ENCODE results near the gene LIF. TPM values are rescaled to one million over a fixed set of nuclear protein-coding genes. Genes with fewer than 3 reads are reported as not detected.
A peak's percentile ranks its signal among the peaks of the same experiment; 100 is the strongest.

LIF gene
- total RNA-seq, 3 donors from 2014 or later (not counting 1 experiment from before 2014, with no cell fraction given), result 2.0 to 2.7 (median 2.6) TPM

- Histone ChIP-seq H3K4me3 (ENCODE audit: low read length) (no peak overlapping the region), H3K9me3 (ENCODE audit: control insufficient read depth, insufficient read depth, low read length) (no peaks in the 10 kb centered on the region), H3K36me3 (ENCODE audit: control insufficient read depth, insufficient read depth, low read length) (no peaks in the 10 kb centered on the region), H3K27ac (ENCODE audit: low read length) (no peak overlapping the region), H3K27me3 (ENCODE audit: control insufficient read depth, insufficient read depth, low read length) (no peaks in the 10 kb centered on the region), H3K4me1 (ENCODE audit: control insufficient read depth, insufficient read depth, low read length) (peaks cover 55% of the 10 kb centered on the region)
- intact Hi-C loops (cut with micrococcal nuclease), result no loop called here
- Mint-ChIP-seq H3K4me1 (peaks cover 38 to 48% of the 10 kb centered on the region in 2 donors), H3K9me3 (no peaks in the 10 kb centered on the region), H3K27ac (no peak overlapping the region), H3K4me3 (no peak overlapping the region), H3K27me3 (ENCODE audit: low read depth in 2 of 2) (no peaks in the 10 kb centered on the region), H3K36me3 (no peaks in the 10 kb centered on the region)
- DNase-seq, result no peak
- WGBS (ENCODE audit: insufficient coverage), result 75% methylated on average over 20 of the region's 21 CpGs
- no peak for TF ChIP-seq CTCF (IDR thresholded peaks at IDR 0.05)
- ATAC-seq, result peak in 1 of 3 donors; percentile 24
Measured at GRCh38 chr22:30228509-30229359, 17.8 kb downstream of the LIF start.

DNA sequence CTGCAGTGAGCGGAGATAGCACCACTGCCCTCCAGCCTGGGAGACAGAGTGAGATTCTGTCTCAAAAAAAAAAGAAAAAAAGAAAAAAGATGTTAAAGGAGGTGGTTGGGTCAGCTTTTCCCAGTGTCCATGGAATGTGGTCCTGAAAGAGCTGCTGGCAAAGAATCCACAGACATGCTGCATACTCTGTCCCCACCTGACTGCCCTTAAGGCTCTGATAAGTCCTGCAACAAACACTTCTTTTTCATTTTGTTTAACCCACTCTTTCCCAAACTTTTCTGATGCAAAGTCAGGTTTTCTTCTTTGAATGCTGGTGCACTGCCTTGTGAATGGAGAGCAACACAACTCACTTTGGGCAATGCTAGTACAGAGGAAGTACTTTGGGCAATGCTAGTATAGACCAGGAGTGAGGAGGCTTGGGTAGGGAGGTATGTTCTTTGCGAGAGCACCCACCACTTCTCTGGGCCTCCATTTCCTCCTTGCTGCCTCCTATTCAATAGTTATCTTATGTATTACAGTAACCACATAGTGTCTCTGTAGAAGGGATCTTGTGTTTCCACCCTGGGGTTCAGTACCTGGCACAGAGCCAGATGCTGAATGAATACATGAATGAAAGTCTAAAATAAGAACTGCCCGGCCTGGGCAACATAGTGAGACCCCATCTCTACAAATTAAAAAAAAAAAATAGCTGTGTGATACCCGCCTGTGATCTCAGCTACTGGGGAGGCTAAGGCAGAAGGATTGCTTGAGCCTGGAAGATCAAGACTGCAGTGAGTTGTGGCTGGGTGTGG is 18.9 kb downstream of the LIF start:
- H3K4me3 ChIP-seq (ENCODE audit: low read length), result no peak overlapping the region
- no peaks in the 10 kb centered on the region for H3K9me3 ChIP-seq (ENCODE audit: control insufficient read depth, insufficient read depth, low read length)
- no peaks in the 10 kb centered on the region for H3K36me3 ChIP-seq (ENCODE audit: control insufficient read depth, insufficient read depth, low read length)
- Mint-ChIP-seq H3K36me3 (no peaks in the 10 kb centered on the region), H3K4me1 (peaks cover 49 to 59% of the 10 kb centered on the region in 2 donors), H3K9me3 (no peaks in the 10 kb centered on the region), H3K27ac (no peak overlapping the region), H3K27me3 (ENCODE audit: low read depth in 2 of 2) (no peaks in the 10 kb centered on the region), H3K4me3 (no peak overlapping the region)
- H3K27me3 ChIP-seq (ENCODE audit: control insufficient read depth, insufficient read depth, low read length), result no peaks in the 10 kb centered on the region
- peaks cover 66% of the 10 kb centered on the region for H3K4me1 ChIP-seq (ENCODE audit: control insufficient read depth, insufficient read depth, low read length)
- no peak overlapping the region for H3K27ac ChIP-seq (ENCODE audit: low read length)
- intact Hi-C loops (cut with micrococcal nuclease), result no loop called here
- ATAC-seq, result no peak
- peak in 1 of 2 donors; percentile 25 for DNase-seq
- 100% methylated on average over 2 of the region's 4 CpGs for WGBS (ENCODE audit: insufficient coverage)
- TF ChIP-seq CTCF (IDR thresholded peaks at IDR 0.05), result no peak

DNA sequence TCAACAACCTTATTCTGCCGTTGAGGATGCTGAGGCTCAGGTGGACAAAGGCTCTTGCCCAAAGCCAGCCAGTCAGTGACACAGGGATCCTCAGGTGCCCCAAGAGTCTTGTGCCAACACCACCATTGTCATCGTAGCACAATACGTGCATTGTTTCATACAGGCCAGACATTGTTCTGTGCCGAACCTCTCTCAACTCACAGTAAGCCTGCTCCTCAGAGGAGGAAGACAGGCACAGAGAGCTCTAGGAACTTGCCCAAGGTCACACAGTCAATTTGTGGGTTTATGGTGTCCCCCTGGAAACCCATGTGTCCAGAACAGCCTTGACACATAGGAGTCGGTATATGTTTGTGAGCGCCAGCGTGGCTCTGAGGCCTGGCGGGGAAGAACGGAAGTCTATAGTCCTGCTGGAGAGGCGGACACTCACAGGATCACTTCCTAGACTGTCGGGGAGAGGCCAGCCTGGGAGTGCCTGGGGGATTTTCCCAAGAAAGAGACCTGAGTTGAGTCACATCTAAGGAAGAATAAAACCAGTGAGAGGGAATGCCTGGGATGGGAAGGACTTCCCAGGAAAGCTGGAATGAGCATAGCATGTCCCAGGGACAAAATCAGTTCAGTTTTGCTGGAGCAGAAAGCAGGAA is 20.2 kb downstream of the LIF start:
- intact Hi-C loops (cut with micrococcal nuclease), result no loop called here
- 94% methylated on average over 11 of the region's 11 CpGs for WGBS (ENCODE audit: insufficient coverage)
- Histone ChIP-seq H3K9me3 (ENCODE audit: control insufficient read depth, insufficient read depth, low read length) (no peaks in the 10 kb centered on the region), H3K4me1 (ENCODE audit: control insufficient read depth, insufficient read depth, low read length) (peaks cover 80% of the 10 kb centered on the region), H3K36me3 (ENCODE audit: control insufficient read depth, insufficient read depth, low read length) (no peaks in the 10 kb centered on the region), H3K27me3 (ENCODE audit: control insufficient read depth, insufficient read depth, low read length) (no peaks in the 10 kb centered on the region), H3K4me3 (ENCODE audit: low read length) (no peak overlapping the region), H3K27ac (ENCODE audit: low read length) (no peak overlapping the region)
- TF ChIP-seq CTCF (IDR thresholded peaks at IDR 0.05), result no peak
- Mint-ChIP-seq H3K4me1 (peaks cover 62 to 72% of the 10 kb centered on the region in 2 donors), H3K36me3 (no peaks in the 10 kb centered on the region), H3K27ac (peak overlapping the region in 1 of 2 donors; percentile 35), H3K9me3 (no peaks in the 10 kb centered on the region), H3K4me3 (no peak overlapping the region), H3K27me3 (ENCODE audit: low read depth in 2 of 2) (no peaks in the 10 kb centered on the region)
- ATAC-seq (no peak), DNase-seq (no peak)
